ENCODE data around the gene CTH.

Gene CTH

DNA sequence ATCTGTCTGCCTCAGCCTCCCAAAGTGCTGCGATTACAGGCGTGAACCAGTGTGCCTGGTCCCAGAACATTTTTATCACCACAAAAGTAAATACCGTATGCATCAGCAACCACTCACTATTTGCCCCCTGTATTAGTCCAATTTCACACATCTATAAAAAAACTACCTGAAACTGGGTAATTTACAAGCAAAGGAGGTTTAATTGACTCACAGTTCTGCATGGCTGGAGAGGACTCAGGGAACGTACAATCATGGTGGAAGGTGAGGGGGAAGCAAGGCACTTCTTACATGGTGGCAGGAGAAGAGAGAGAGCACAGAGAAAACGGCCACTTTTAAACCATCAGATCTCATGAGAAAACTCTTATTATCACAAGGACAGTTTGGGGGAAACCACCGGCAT, 25.6 kb upstream of the CTH start:
- H3K36me3 ChIP-seq (ENCODE audit: control insufficient read depth, insufficient read depth, low read length) = no peaks in the 10 kb centered on the region
- no peaks in the 10 kb centered on the region for H3K27me3 ChIP-seq (replicated peaks; ENCODE audit: control insufficient read depth, insufficient read depth, low read length)
- peak; percentile 7 for DNase-seq (ENCODE audit: extremely low read depth, insufficient read length)
- no peak overlapping the region for H3K4me3 ChIP-seq (replicated peaks; ENCODE audit: low read depth, low read length)
- TF ChIP-seq, protein P1, sequence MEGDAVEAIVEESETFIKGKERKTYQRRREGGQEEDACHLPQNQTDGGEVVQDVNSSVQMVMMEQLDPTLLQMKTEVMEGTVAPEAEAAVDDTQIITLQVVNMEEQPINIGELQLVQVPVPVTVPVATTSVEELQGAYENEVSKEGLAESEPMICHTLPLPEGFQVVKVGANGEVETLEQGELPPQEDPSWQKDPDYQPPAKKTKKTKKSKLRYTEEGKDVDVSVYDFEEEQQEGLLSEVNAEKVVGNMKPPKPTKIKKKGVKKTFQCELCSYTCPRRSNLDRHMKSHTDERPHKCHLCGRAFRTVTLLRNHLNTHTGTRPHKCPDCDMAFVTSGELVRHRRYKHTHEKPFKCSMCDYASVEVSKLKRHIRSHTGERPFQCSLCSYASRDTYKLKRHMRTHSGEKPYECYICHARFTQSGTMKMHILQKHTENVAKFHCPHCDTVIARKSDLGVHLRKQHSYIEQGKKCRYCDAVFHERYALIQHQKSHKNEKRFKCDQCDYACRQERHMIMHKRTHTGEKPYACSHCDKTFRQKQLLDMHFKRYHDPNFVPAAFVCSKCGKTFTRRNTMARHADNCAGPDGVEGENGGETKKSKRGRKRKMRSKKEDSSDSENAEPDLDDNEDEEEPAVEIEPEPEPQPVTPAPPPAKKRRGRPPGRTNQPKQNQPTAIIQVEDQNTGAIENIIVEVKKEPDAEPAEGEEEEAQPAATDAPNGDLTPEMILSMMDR (IDR thresholded peaks at IDR 0.05; ENCODE audit: insufficient read depth, low read length, poor library complexity, severe bottlenecking) = no peak

- TF ChIP-seq, protein P1 (IDR thresholded peaks at IDR 0.05; ENCODE audit: insufficient read depth, low read length, poor library complexity, severe bottlenecking) = no peak
- H3K27me3 ChIP-seq (replicated peaks; ENCODE audit: control insufficient read depth, insufficient read depth, low read length) = no peaks in the 10 kb centered on the region
- H3K4me3 ChIP-seq (replicated peaks; ENCODE audit: low read depth, low read length) = no peak overlapping the region
- no peak for DNase-seq (ENCODE audit: extremely low read depth, insufficient read length)
- H3K36me3 ChIP-seq (ENCODE audit: control insufficient read depth, insufficient read depth, low read length) = no peaks in the 10 kb centered on the region
Observed at GRCh38 chr1:70386121-70386520, 24.9 kb upstream of the CTH start.

DNA sequence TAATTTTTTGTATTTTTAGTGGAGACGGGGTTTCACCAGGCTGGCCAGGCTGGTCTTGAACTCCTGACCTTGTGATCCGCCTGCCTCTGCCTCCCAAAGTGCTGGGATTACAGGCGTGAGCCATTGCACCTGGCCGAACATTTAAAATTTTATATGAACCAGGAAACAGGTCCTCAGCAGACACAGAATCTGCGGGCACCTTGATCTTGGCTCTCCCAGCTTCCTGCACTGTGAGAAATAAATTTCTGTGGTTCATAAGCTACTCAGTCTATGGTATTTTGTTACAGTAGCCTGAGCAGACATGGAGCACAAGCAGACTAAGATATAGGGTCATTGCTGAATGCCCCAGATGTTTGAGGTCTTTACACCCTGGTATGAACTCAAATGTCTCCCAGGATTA, 23.6 kb upstream of the CTH start:
- Histone ChIP-seq H3K27me3 (replicated peaks; ENCODE audit: control insufficient read depth, insufficient read depth, low read length) (no peaks in the 10 kb centered on the region), H3K36me3 (ENCODE audit: control insufficient read depth, insufficient read depth, low read length) (no peaks in the 10 kb centered on the region), H3K4me3 (replicated peaks; ENCODE audit: low read depth, low read length) (no peak overlapping the region)
- TF ChIP-seq, protein P1 (IDR thresholded peaks at IDR 0.05; ENCODE audit: insufficient read depth, low read length, poor library complexity, severe bottlenecking) = no peak
- DNase-seq (ENCODE audit: extremely low read depth, insufficient read length) = no peak

- no peak for DNase-seq (ENCODE audit: extremely low read depth, insufficient read length)
- TF ChIP-seq, protein P1 (IDR thresholded peaks at IDR 0.05; ENCODE audit: insufficient read depth, low read length, poor library complexity, severe bottlenecking) = no peak
- no peaks in the 10 kb centered on the region for H3K27me3 ChIP-seq (replicated peaks; ENCODE audit: control insufficient read depth, insufficient read depth, low read length)
Observed at GRCh38 chr1:70392626-70393025, 18.4 kb upstream of the CTH start.

GRCh38 chr1:70396607-70397006, 14.5 kb upstream of the CTH start:
- Histone ChIP-seq H3K27me3 (replicated peaks; ENCODE audit: control insufficient read depth, insufficient read depth, low read length) (no peaks in the 10 kb centered on the region), H3K4me3 (replicated peaks; ENCODE audit: low read depth, low read length) (no peak overlapping the region), H3K36me3 (ENCODE audit: control insufficient read depth, insufficient read depth, low read length) (no peaks in the 10 kb centered on the region)
- no peak for DNase-seq (ENCODE audit: extremely low read depth, insufficient read length)
- TF ChIP-seq, protein P1 (IDR thresholded peaks at IDR 0.05; ENCODE audit: insufficient read depth, low read length, poor library complexity, severe bottlenecking) = no peak

More at GRCh38 chr1:70392626-70393025, 18.4 kb upstream of the CTH start:
- Histone ChIP-seq H3K4me3 (replicated peaks; ENCODE audit: low read depth, low read length) (no peak overlapping the region), H3K36me3 (ENCODE audit: control insufficient read depth, insufficient read depth, low read length) (no peaks in the 10 kb centered on the region)

DNA sequence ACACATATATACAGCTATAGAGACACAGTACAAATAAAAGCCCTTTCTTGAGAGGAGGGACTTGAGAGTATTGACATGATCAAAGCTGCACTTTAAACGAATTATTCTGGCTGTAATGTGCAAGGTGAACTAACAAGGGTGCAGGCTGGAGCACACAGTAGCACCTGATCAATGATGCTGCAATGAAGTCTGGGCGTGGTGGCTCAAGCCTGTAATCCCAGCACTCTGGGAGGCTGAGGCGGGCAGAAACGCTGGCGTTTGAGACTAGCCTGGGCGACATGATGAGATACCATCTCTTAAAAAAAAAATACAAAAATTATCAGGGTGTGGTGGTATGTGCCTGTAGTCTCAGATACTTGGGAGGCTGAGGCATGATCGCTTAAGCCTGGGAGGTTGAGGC, 14.1 kb upstream of the CTH start:
- no peak for DNase-seq (ENCODE audit: extremely low read depth, insufficient read length)
- no peaks in the 10 kb centered on the region for H3K27me3 ChIP-seq (replicated peaks; ENCODE audit: control insufficient read depth, insufficient read depth, low read length)
- TF ChIP-seq, protein P1 (IDR thresholded peaks at IDR 0.05; ENCODE audit: insufficient read depth, low read length, poor library complexity, severe bottlenecking) = no peak

More for the DNA sequence above, 14.1 kb upstream of the CTH start:
- Histone ChIP-seq H3K4me3 (replicated peaks; ENCODE audit: low read depth, low read length) (no peak overlapping the region), H3K36me3 (ENCODE audit: control insufficient read depth, insufficient read depth, low read length) (no peaks in the 10 kb centered on the region)
